Heart left ventricle (tissue), 16 donors: ENCODE data around the gene SERPINA5. TPM values are rescaled to one million over a fixed set of nuclear protein-coding genes. Genes with fewer than 3 reads are reported as not detected.

Experiments used
- ATAC-seq, 4 donors: fragments of 200-7000 bp; cut with Tn5 transposase; one replicate each; pipeline ENCODE4 v1.9.1; 2020 to 2022; ENCODE audit warnings: moderate library complexity in 4 of 4, mild to moderate bottlenecking in 3 of 4, moderate number of reproducible peaks in 1 of 4
- DNase-seq, 5 donors: peaks; one replicate each; pipeline ENCODE4 v3.0.0-alpha.2; 2020
- H3K27ac ChIP-seq, 12 donors: fragments of 200-600 bp; sonication (generic) in 4 of 12; one replicate each; pipeline versions ENCODE4 v1.5.0 to v1.8.0; 2016 to 2022; ENCODE audit warnings: mild to moderate bottlenecking in 2 of 12
- H3K27me3 ChIP-seq, 9 donors: fragments of 200-600 bp; sonication (generic) in 2 of 9; one replicate each; pipeline versions ENCODE4 v1.5.1 to v1.8.0; 2016 to 2022; ENCODE audit warnings: mild to moderate bottlenecking in 3 of 9
- H3K36me3 ChIP-seq, 9 donors: fragments of 200-600 bp; sonication (generic) in 2 of 9; one replicate each; pipeline versions ENCODE4 v1.5.0 to v1.8.0; 2018 to 2022; ENCODE audit warnings: mild to moderate bottlenecking in 2 of 9
- H3K4me1 ChIP-seq, 12 donors: fragments of 200-600 bp; sonication (generic) in 4 of 12; one replicate each; pipeline versions ENCODE4 v1.5.0 to v1.8.0; 2016 to 2022; ENCODE audit warnings: mild to moderate bottlenecking in 3 of 12
- H3K4me3 ChIP-seq, 12 donors: fragments of 200-600 bp; sonication (generic) in 4 of 12; one replicate each; pipeline versions ENCODE4 v1.5.0 to v1.8.0; 2017 to 2022; ENCODE audit warnings: mild to moderate bottlenecking in 9 of 12, moderate library complexity in 4 of 12
- H3K9me3 ChIP-seq, 12 donors: fragments of 200-600 bp; sonication (generic) in 4 of 12; one replicate each; pipeline versions ENCODE4 v1.5.0 to v1.8.0; 2016 to 2022; ENCODE audit warnings: mild to moderate bottlenecking in 1 of 12
- POLR2A ChIP-seq, 2 donors: fragments of 450-650 bp; IDR thresholded peaks; one replicate each; pipeline ENCODE4 v1.6.1; 2017; ENCODE audit warnings: antibody characterized with exemption in 2 of 2, mild to moderate bottlenecking in 2 of 2, moderate library complexity in 2 of 2
- WGBS, 4 donors: extraction: QIAGEN DNeasy Blood & Tissue Kit in 2 of 4; methylation state at CpG; one replicate each; pipeline versions ENCODE4 v1.1.5 to v1.1.7; 2013 to 2018; 5-methylcytosine and 5-hydroxymethylcytosine counted together
- intact Hi-C, 10 donors: fragments of 100-400 bp; cut with DNase I; formaldehyde crosslinking; loops; one replicate each; pipeline versions ENCODE4 v1.11.1 to v1.14.2; 2022
- polyA plus RNA-seq, 2 donors: library from polyadenylated mRNA; stranded (reverse); fragments of 200-250 nt; gene quantifications; one replicate each; pipeline ENCODE4 v1.2.3, GENCODE V29; 2013
- total RNA-seq, 9 donors: library from RNA; depleted of rRNA in 2 of 9; stranded (reverse); fragments of >200 nt in 2 of 9; fragmentation: NEBNext Ultra II Directional in 3 of 9; extraction: Animal tissue kit (Norgen Biotek cat#: 25700) in 3 of 9; gene quantifications; one replicate each; pipeline versions ENCODE4 v1.1.0 to v1.2.4, GENCODE V29; 2016 to 2023
- TF ChIP-seq, protein P1 (sequence below), 12 donors: fragments of 200-600 bp; sonication (generic) in 4 of 12; IDR thresholded peaks; one replicate each; pipeline versions ENCODE4 v1.5.0 to v1.8.0; 2018 to 2022; ENCODE audit warnings: antibody characterized with exemption in 12 of 12, mild to moderate bottlenecking in 5 of 12
- donor health status: ischemic (EF 13 %, LVEDD 7.1; RV severe dilation, severe dysfunction).
- donor health status: healthy with polysubstance abuse.
- donor health status: DM: no; HTN: yes; CAD: no.
- donor health status: DM: no; HTN: no; CAD: no.
- donor health status: ischemic (EF 25% LVEDD 6.9; RV normal size, moderate dysfunction).
- donor health status: ischemic (EF 25% LVEDD 5.7; RV mildly dilated, moderate dysfunction).
- donor health status: healthy.
- donor health status: DM: yes; HTN: yes; CAD: no.
- donor health status: ischemic (EF 35%, LVEDD 5.7; RV mildly dilated, moderate dysfunction).
- donor health status: nonischemic (EF 11% LVEDD 7.7; RV severe dilation, severe dysfunction).
- donor health status: DM: yes; HTN: yes; CAD: no.
- donor health status: PGD.
- donor health status: ischemic (EF 29% LVEDD 5.4; RV normal size, mild dysfunction).
- donor health status: nonischemic (EF 23%, LVEDD 6.1; RV moderate dilation, normal function).

Gene SERPINA5
- total and polyA plus RNA-seq, 11 donors, result 0.54 to 4.5 (median 1.1) TPM

DNA sequence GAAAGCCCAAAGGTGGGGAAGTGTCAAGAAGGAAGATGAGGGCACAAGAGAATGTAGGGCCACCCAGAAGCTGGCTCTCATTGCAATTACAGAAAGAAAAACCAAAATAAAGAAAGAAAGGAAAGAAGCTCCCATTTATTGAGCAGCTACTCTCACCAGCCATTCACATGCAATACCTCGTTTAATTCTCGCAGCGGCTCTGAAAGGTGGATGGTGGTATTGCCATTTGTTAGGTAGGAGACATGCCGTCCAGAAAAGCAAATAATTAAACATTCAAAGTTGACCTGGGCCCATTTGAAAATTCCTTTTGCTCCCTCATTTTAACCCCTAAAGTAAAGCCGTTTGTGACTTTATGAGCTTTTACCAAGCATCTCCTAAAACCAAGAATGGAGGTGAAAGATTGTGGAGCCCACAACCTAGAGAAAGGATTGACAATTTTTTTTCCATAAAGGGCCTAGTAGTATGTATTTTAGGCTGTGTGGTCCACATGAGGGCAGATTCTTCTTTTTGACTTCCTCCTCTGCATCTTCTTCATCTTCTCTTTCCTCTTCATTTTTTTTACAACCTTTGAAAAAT, 36.2 kb downstream of the SERPINA5 start:
- no peak for ATAC-seq

DNA sequence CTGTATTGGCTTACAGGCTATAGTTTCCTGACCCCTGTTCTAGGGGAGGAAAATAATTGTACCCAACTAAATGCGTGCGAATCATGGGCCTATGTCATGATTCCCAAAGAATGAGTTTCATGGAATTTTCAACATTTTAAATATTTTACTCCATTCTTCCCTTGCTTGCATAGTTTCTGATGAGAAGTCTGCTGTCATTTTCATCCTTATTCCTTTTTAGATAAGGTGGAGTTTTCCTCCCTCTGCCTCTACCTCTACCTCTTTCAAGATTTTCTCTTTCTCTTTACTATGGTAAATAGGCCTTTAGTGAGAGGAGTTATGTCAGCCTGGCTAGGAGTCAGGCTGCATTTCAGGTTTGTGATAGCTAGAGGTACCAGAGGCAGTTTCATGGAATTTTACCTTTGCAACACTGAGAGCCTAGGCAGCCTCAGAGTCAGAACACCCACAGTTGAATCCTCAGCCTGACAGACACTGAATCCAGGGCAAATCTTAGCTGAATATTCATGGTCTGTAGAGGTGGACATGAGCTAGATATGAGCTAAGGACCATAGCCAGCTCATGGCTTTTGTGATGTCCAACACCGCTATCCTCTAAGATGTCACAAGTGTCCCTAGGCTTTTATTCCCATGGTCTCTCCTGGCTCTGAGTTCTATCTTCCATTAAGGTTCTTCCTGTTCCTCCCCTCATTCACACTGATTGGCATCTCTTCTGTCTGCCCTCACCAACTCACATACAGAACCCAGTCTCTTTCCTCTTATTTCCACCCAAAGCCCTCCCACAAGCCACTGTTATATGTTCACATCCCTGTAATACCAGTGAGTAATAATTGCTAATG, 37.0 kb downstream of the SERPINA5 start:
- no peak for ATAC-seq
- Histone ChIP-seq H3K9me3 (peaks cover 0 to 30% (median 20%) of the 10 kb centered on the region in 12 donors), H3K27me3 (no peaks in the 10 kb centered on the region), H3K27ac (no peak overlapping the region), H3K4me1 (no peaks in the 10 kb centered on the region), H3K36me3 (no peaks in the 10 kb centered on the region), H3K4me3 (no peak overlapping the region)
- DNase-seq, result no peak
- 90 to 93% (median 91%) methylated on average over 3 of the region's 3 CpGs for WGBS, 4 donors
- TF ChIP-seq POLR2A (IDR thresholded peaks at IDR 0.05), result no peak
- TF ChIP-seq, protein P1, sequence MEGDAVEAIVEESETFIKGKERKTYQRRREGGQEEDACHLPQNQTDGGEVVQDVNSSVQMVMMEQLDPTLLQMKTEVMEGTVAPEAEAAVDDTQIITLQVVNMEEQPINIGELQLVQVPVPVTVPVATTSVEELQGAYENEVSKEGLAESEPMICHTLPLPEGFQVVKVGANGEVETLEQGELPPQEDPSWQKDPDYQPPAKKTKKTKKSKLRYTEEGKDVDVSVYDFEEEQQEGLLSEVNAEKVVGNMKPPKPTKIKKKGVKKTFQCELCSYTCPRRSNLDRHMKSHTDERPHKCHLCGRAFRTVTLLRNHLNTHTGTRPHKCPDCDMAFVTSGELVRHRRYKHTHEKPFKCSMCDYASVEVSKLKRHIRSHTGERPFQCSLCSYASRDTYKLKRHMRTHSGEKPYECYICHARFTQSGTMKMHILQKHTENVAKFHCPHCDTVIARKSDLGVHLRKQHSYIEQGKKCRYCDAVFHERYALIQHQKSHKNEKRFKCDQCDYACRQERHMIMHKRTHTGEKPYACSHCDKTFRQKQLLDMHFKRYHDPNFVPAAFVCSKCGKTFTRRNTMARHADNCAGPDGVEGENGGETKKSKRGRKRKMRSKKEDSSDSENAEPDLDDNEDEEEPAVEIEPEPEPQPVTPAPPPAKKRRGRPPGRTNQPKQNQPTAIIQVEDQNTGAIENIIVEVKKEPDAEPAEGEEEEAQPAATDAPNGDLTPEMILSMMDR (IDR thresholded peaks at IDR 0.05), result no peak
- intact Hi-C loops, result no loop called here

More for the DNA sequence above, 36.2 kb downstream of the SERPINA5 start:
- 78 to 87% (median 83%) methylated on average over 5 of the region's 5 CpGs for WGBS, 4 donors
- Histone ChIP-seq H3K27ac (no peak overlapping the region), H3K9me3 (peaks cover 0 to 30% (median 20%) of the 10 kb centered on the region in 12 donors), H3K27me3 (no peaks in the 10 kb centered on the region), H3K36me3 (no peaks in the 10 kb centered on the region), H3K4me1 (peaks cover 0 to 4% (median 0%) of the 10 kb centered on the region in 12 donors), H3K4me3 (no peak overlapping the region)
- TF ChIP-seq, protein P1 (IDR thresholded peaks at IDR 0.05), result no peak
- no peak for TF ChIP-seq POLR2A (IDR thresholded peaks at IDR 0.05)
- DNase-seq, result no peak
- intact Hi-C loops, result no loop called here

DNA sequence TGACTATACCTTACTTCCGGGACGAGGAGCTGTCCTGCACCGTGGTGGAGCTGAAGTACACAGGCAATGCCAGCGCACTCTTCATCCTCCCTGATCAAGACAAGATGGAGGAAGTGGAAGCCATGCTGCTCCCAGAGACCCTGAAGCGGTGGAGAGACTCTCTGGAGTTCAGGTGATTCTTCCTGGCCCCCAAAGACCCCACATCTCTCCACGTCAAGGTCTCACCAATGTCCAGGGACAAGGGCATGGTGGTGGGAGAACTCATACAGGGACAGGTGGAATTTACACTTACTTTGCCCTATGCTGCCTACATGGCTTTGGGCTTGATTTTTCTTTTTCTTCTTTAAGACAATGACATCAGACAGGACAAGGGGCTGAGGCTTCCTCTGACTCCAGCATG, 38.1 kb downstream of the SERPINA5 start:
- no peaks in the 10 kb centered on the region for H3K36me3 ChIP-seq
- TF ChIP-seq, protein P1 (IDR thresholded peaks at IDR 0.05), result no peak
- TF ChIP-seq POLR2A (IDR thresholded peaks at IDR 0.05), result no peak
- WGBS, 4 donors, result 72 to 100% (median 80%) methylated on average over 3 to 6 of the region's 6 CpGs
- peaks cover 0 to 30% (median 20%) of the 10 kb centered on the region in 12 donors for H3K9me3 ChIP-seq
- ATAC-seq (no peak), DNase-seq (no peak)
- H3K27ac ChIP-seq, result no peak overlapping the region
- H3K4me3 ChIP-seq, result no peak overlapping the region
- intact Hi-C loops, result no loop called here
- no peaks in the 10 kb centered on the region for H3K4me1 ChIP-seq
- peaks cover 0 to 9% (median 0%) of the 10 kb centered on the region in 9 donors for H3K27me3 ChIP-seq

DNA sequence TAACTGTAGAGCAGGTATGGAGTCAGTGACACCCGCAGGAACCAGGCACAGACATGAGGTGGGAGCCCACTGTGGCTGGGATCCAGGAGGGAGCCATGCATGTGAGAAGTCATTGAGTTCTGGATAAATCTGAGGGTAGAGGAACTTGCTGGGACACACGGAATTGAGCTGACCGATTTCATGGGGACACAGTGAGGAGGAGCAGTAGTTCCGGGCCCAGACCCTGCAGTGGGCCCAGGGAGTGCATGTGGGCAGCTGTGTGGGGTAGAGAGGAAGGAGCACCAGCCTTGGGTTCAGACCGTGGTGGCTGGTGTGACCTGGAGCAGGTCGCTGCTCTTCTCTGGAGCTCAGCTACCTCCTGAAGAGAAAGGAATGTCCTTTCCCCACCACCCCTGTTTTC, 39.4 kb downstream of the SERPINA5 start:
- no peak for TF ChIP-seq POLR2A (IDR thresholded peaks at IDR 0.05)
- TF ChIP-seq, protein P1 (IDR thresholded peaks at IDR 0.05), result no peak
- H3K27me3 ChIP-seq, result peaks cover 0 to 14% (median 0%) of the 10 kb centered on the region in 9 donors
- no peak overlapping the region for H3K27ac ChIP-seq
- no peaks in the 10 kb centered on the region for H3K4me1 ChIP-seq
- DNase-seq (no peak), ATAC-seq (no peak)
- H3K36me3 ChIP-seq, result no peaks in the 10 kb centered on the region
- intact Hi-C loops, result no loop called here
- H3K4me3 ChIP-seq, result no peak overlapping the region
- WGBS, 4 donors, result 67 to 82% (median 76%) methylated on average over 6 of the region's 6 CpGs
- peaks cover 0 to 30% (median 20%) of the 10 kb centered on the region in 12 donors for H3K9me3 ChIP-seq
